ENCODE data around the gene MOV10.

DNA sequence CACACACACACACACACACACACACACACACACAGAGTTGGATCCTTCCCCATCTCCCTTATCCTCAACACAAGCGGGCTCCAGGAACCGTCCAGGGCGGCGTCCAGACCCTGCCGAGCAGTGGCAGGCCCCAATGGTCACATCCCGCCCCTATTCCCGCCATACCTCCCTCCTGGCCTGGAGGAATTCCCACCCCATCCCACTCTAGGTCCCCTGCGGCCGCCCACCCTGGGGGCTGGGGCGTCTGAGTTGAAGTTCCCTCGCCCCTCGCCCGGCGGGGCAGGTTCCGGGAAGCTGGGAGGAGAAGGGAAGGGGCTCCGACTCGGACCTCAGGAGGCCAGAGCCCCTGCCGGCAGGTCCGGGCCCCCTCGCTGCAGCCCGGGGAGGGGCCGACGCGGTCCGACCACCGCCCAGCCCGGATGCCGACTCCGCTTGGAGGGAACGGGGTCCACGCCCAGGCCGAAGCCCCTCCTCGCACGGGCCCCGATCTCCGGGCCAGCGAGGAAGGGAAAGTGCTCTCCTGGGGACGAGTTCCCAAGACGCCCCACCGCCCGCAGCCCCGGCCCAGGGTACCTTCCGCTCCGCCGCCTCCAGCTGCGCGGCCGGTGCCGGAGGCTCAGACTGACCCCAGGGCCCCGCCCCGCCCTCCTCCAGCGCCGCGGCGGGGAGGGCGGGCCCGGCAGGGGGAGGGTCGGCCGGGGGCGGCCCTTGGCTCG lies 32.2 kb downstream of the MOV10 start, which contains the start of gene RHOC:
- TF ChIP-seq GABPA (IDR thresholded peaks at IDR 0.05; ENCODE audit: low read depth) (no peak), REST (IDR thresholded peaks at IDR 0.05; ENCODE audit: insufficient replicate concordance, low read depth) (no peak)

Measured in HL-60 (cell line).